ENCODE measurements around the gene MSLN.
"Not testable (repeated sequence)": the region's sequence is repeated elsewhere in the genome, so short reads cannot be mapped to it uniquely, and the experiment has no call there.

MSLN gene

GRCh38 chr16:735982-736453 is 24.5 kb upstream of the MSLN start:
- H3K4me3 ChIP-seq (ENCODE audit: low read length) = no peak overlapping the region
- no peak for TF ChIP-seq ZNF274 (IDR thresholded peaks at IDR 0.05; ENCODE audit: low read depth, low read length)

GRCh38 chr16:736936-737481 is 23.5 kb upstream of the MSLN start:
- TF ChIP-seq ZNF274 (IDR thresholded peaks at IDR 0.05; ENCODE audit: low read depth, low read length) = no peak
- no peak overlapping the region; the same call in 1 of the 2 replicates for H3K4me3 ChIP-seq (ENCODE audit: low read length)

- no peak for TF ChIP-seq ZNF274 (IDR thresholded peaks at IDR 0.05; ENCODE audit: low read depth, low read length)
- H3K4me3 ChIP-seq (ENCODE audit: low read length) = peak overlapping the region; percentile 87
Measured at GRCh38 chr16:739560-740458, 20.7 kb upstream of the MSLN start.

- peak overlapping the region; percentile 87 for H3K4me3 ChIP-seq (ENCODE audit: low read length)
- TF ChIP-seq ZNF274 (IDR thresholded peaks at IDR 0.05; ENCODE audit: low read depth, low read length) = no peak
Measured at GRCh38 chr16:740459-740763, 20.1 kb upstream of the MSLN start.

- no peak for TF ChIP-seq ZNF274 (IDR thresholded peaks at IDR 0.05; ENCODE audit: low read depth, low read length)
- H3K4me3 ChIP-seq (ENCODE audit: low read length) = peak within 1 kb of the TSS; percentile 87
Measured at GRCh38 chr16:740764-741505, 19.6 kb upstream of the MSLN start, which contains the start of gene CIAO3. Gene CIAO3, minus strand, starts transcription at chr16:740997. Its CDS starts 12 bp downstream, at chr16:740985.

- TF ChIP-seq ZNF274 (IDR thresholded peaks at IDR 0.05; ENCODE audit: low read depth, low read length) = no peak
- no peak overlapping the region for H3K4me3 ChIP-seq (ENCODE audit: low read length)
Measured at GRCh38 chr16:741986-742629, 18.4 kb upstream of the MSLN start.

GRCh38 chr16:742894-743293 is 17.6 kb upstream of the MSLN start:
- H3K4me3 ChIP-seq (ENCODE audit: low read length) = not testable (repeated sequence)

- H3K4me3 ChIP-seq (ENCODE audit: low read length) = no peak overlapping the region
- TF ChIP-seq ZNF274 (IDR thresholded peaks at IDR 0.05; ENCODE audit: low read depth, low read length) = no peak
Measured at GRCh38 chr16:743794-744500, 16.6 kb upstream of the MSLN start.

- TF ChIP-seq ZNF274 (IDR thresholded peaks at IDR 0.05; ENCODE audit: low read depth, low read length) = no peak
- no peak overlapping the region for H3K4me3 ChIP-seq (ENCODE audit: low read length)
Measured at GRCh38 chr16:745739-746138, 14.8 kb upstream of the MSLN start.

- H3K4me3 ChIP-seq (ENCODE audit: low read length) = no peak overlapping the region
- TF ChIP-seq ZNF274 (IDR thresholded peaks at IDR 0.05; ENCODE audit: low read depth, low read length) = no peak
Measured at GRCh38 chr16:746637-747036, 13.9 kb upstream of the MSLN start.

- no peak overlapping the region for H3K4me3 ChIP-seq (ENCODE audit: low read length)
- TF ChIP-seq ZNF274 (IDR thresholded peaks at IDR 0.05; ENCODE audit: low read depth, low read length) = no peak
Measured at GRCh38 chr16:747978-748746, 12.4 kb upstream of the MSLN start.

GRCh38 chr16:749010-749409 is 11.5 kb upstream of the MSLN start:
- TF ChIP-seq ZNF274 (IDR thresholded peaks at IDR 0.05; ENCODE audit: low read depth, low read length) = no peak
- no peak overlapping the region for H3K4me3 ChIP-seq (ENCODE audit: low read length)

GRCh38 chr16:750485-750884 is 10.0 kb upstream of the MSLN start:
- TF ChIP-seq ZNF274 (IDR thresholded peaks at IDR 0.05; ENCODE audit: low read depth, low read length) = no peak
- no peak overlapping the region for H3K4me3 ChIP-seq (ENCODE audit: low read length)

Data from GM08714 (cell line).